Right ventricle myocardium superior (tissue), 1 donor: ENCODE results near the gene CSMD2. TPM values are rescaled to one million over a fixed set of nuclear protein-coding genes. Genes with fewer than 3 reads are reported as not detected.
A peak's percentile ranks its signal among the peaks of the same experiment; 100 is the strongest.

Source experiments
- ATAC-seq: fragments of 200-7000 bp; cut with Tn5 transposase; one replicate; pipeline ENCODE4 v1.9.1; 2020; ENCODE audit warnings: mild to moderate bottlenecking; ENCODE audit not compliant: poor library complexity
- DNase-seq: peaks from one replicate; pipeline ENCODE4 v3.0.0-alpha.2; 2020
- intact Hi-C: fragments of 100-400 bp; cut with DNase I; formaldehyde crosslinking; loops from one replicate; pipeline ENCODE4 v1.11.2; 2022
- total RNA-seq: library from RNA; stranded (reverse); fragmentation: NEBNext Ultra II Directional; extraction: Animal tissue kit (Norgen Biotek cat#: 25700); gene quantifications from one replicate; pipeline ENCODE4 v1.2.1, GENCODE V29; 2021
- donor health status: DM: no; HTN: yes; CAD: no; lungs with severe emphysema.

CSMD2 gene
- total RNA-seq, 1 donor from 2014 or later, result 0.40 TPM

GRCh38 chr1:33634143-33634542 lies 530.9 kb downstream of the CSMD2 start:
- DNase-seq (no peak), ATAC-seq (no peak)
- intact Hi-C loops, result loop anchor here (5.0 to 10.0 kb wide), 3 partner anchors 481 to 1108 kb away; no protein-coding TSS in a partner anchor

GRCh38 chr1:33633019-33633801 lies 531.8 kb downstream of the CSMD2 start:
- DNase-seq (peak; percentile 89), ATAC-seq (peak; percentile 92)
- intact Hi-C loops, result loop anchor here (5.0 to 10.0 kb wide), 3 partner anchors 482 to 1109 kb away; no protein-coding TSS in a partner anchor

GRCh38 chr1:33630686-33631085 lies 534.3 kb downstream of the CSMD2 start:
- intact Hi-C loops, result loop anchor here (5.0 to 10.0 kb wide), 3 partner anchors 484 to 1112 kb away; no protein-coding TSS in a partner anchor
- DNase-seq, result no peak
- ATAC-seq, result no peak

- no peak for ATAC-seq
- intact Hi-C loops, result no loop called here
Measured at GRCh38 chr1:33626801-33627200, 538.2 kb downstream of the CSMD2 start.

GRCh38 chr1:33624991-33625870 lies 539.8 kb downstream of the CSMD2 start:
- intact Hi-C loops, result no loop called here
- no peak for ATAC-seq
- no peak for DNase-seq

More at GRCh38 chr1:33626801-33627200, 538.2 kb downstream of the CSMD2 start:
- no peak for DNase-seq

- no peak for DNase-seq
- no peak for ATAC-seq
- intact Hi-C loops, result no loop called here
Measured at GRCh38 chr1:33624261-33624990, 540.6 kb downstream of the CSMD2 start.

- DNase-seq (no peak), ATAC-seq (no peak)
- intact Hi-C loops, result no loop called here
Measured at GRCh38 chr1:33623811-33624210, 541.2 kb downstream of the CSMD2 start.

GRCh38 chr1:33622757-33623156 lies 542.3 kb downstream of the CSMD2 start:
- intact Hi-C loops, result no loop called here

GRCh38 chr1:33618636-33619035 lies 546.4 kb downstream of the CSMD2 start:
- DNase-seq (no peak), ATAC-seq (no peak)
- intact Hi-C loops, result loop anchor here (10.0 kb wide), 1 partner anchor 394 kb away; no protein-coding TSS in a partner anchor

More at GRCh38 chr1:33622757-33623156, 542.3 kb downstream of the CSMD2 start:
- DNase-seq (no peak), ATAC-seq (no peak)

GRCh38 chr1:33617451-33617850 lies 547.6 kb downstream of the CSMD2 start:
- DNase-seq, result no peak
- ATAC-seq, result no peak
- intact Hi-C loops, result loop anchor here (10.0 kb wide), 1 partner anchor 393 kb away; no protein-coding TSS in a partner anchor

- intact Hi-C loops, result loop anchor here (10.0 kb wide), 1 partner anchor 392 kb away; no protein-coding TSS in a partner anchor
- no peak for ATAC-seq
Measured at GRCh38 chr1:33616780-33617179, 548.2 kb downstream of the CSMD2 start.

GRCh38 chr1:33615546-33615945 lies 549.5 kb downstream of the CSMD2 start:
- ATAC-seq (no peak), DNase-seq (no peak)
- intact Hi-C loops, result loop anchor here (10.0 kb wide), 1 partner anchor 391 kb away; no protein-coding TSS in a partner anchor

More at GRCh38 chr1:33616780-33617179, 548.2 kb downstream of the CSMD2 start:
- no peak for DNase-seq

GRCh38 chr1:33610864-33611455 lies 554.1 kb downstream of the CSMD2 start:
- DNase-seq (no peak), ATAC-seq (peak; percentile 41)
- intact Hi-C loops, result loop anchor here (5.0 to 10.0 kb wide), 2 partner anchors 139 to 386 kb away; partner anchors contain the start of gene ZSCAN20

GRCh38 chr1:33610391-33610790 lies 554.6 kb downstream of the CSMD2 start:
- DNase-seq (no peak), ATAC-seq (no peak)
- intact Hi-C loops, result loop anchor here (5.0 to 10.0 kb wide), 2 partner anchors 138 to 386 kb away; partner anchors contain the start of gene ZSCAN20

GRCh38 chr1:33609739-33610138 lies 555.3 kb downstream of the CSMD2 start:
- no peak for DNase-seq
- intact Hi-C loops, result loop anchor here (5.0 to 10.0 kb wide), 2 partner anchors 137 to 385 kb away; partner anchors contain the start of gene ZSCAN20
- no peak for ATAC-seq

GRCh38 chr1:33608825-33609400 lies 556.1 kb downstream of the CSMD2 start:
- no peak for ATAC-seq
- intact Hi-C loops, result no loop called here
- DNase-seq, result no peak

- ATAC-seq (no peak), DNase-seq (no peak)
- intact Hi-C loops, result no loop called here
Measured at GRCh38 chr1:33607444-33608005, 557.5 kb downstream of the CSMD2 start.
